ENCODE results near the gene SNTG2. TPM values are rescaled to one million over a fixed set of nuclear protein-coding genes. Genes with fewer than 3 reads are reported as not detected.

Gene SNTG2
- total RNA-seq (2013), result not detected
- polyA plus RNA-seq (not detected), polyA minus RNA-seq (not detected in 2 replicates), total RNA-seq (0 to 3.9 (median 0.08) reads per million in 11 experiments)

GRCh38 chr2:950080-950966, at the start of gene SNTG2:
SNTG2 (plus strand) TSS chr2:950849; CDS start chr2:950997, 148 bp downstream.
- under 1% methylated on average over 86 of the region's 100 CpGs for WGBS (ENCODE audit: insufficient coverage)

More at GRCh38 chr2:950080-950966, at the start of gene SNTG2:
- peak within 1 kb of the TSS in 1 of 7 donors; percentile 63 for H3K27ac Mint-ChIP-seq
- Histone ChIP-seq H3K27me3 (ENCODE audit: control insufficient read depth in 2 of 2, insufficient read depth in 2 of 2, low read length in 2 of 2) (peaks cover 33 to 45% of the 10 kb centered on the region in 2 donors), H3K9me3 (replicated peaks in 1 of 2; ENCODE audit: control insufficient read depth in 1 of 2, insufficient read depth in 1 of 2, low read length in 2 of 2) (no peaks in the 10 kb centered on the region), H3K4me2 (replicated peaks; ENCODE audit: extremely low read depth, low read length, poor library complexity, severe bottlenecking) (peak within 1 kb of the TSS; percentile 42), H3K9ac (ENCODE audit: insufficient read depth, low read length, poor library complexity, severe bottlenecking) (no peak within 1 kb of the TSS), H2AFZ (ENCODE audit: insufficient read depth, low read depth, low read length, poor library complexity, severe bottlenecking) (no peak within 1 kb of the TSS), H3K4me1 (ENCODE audit: control insufficient read depth in 1 of 2, insufficient read depth in 2 of 2, low read length in 2 of 2) (no peaks in the 10 kb centered on the region), H3K36me3 (replicated peaks in 1 of 2; ENCODE audit: control insufficient read depth in 1 of 2, insufficient read depth in 2 of 2, low read length in 2 of 2) (no peaks in the 10 kb centered on the region), H3K27ac (ENCODE audit: low read depth in 1 of 2, low read length in 2 of 2) (no peak within 1 kb of the TSS), H4K20me1 (ENCODE audit: insufficient read depth, low read length) (no peaks in the 10 kb centered on the region), H3K4me3 (replicated peaks in 1 of 3; ENCODE audit: low read depth in 2 of 3, low read length in 3 of 3) (no peak within 1 kb of the TSS), H3K79me2 (ENCODE audit: insufficient read depth, low read length) (no peaks in the 10 kb centered on the region)
- H3K9me3 Mint-ChIP-seq, result peaks cover 0 to 10% (median 2%) of the 10 kb centered on the region in 7 donors
- peaks cover 43 to 54% (median 48%) of the 10 kb centered on the region in 3 donors for H3K27me3 Mint-ChIP-seq (ENCODE audit: low read depth in 3 of 3)
- H3K4me3 Mint-ChIP-seq, result peak within 1 kb of the TSS; percentile 50 to 81
- DNase-seq, result no peak
- H3K4me1 Mint-ChIP-seq, result no peaks in the 10 kb centered on the region
- TF ChIP-seq CTCF (IDR thresholded peaks at IDR 0.05), result no peak
- intact Hi-C loops (cut with micrococcal nuclease), result no loop called here
- peaks cover 0 to 1% of the 10 kb centered on the region in 2 donors for H3K36me3 Mint-ChIP-seq

All from CD14-positive monocyte (primary cell).